MM.1S (cell line): ENCODE data around the gene PIAS2.
"Not testable (repeated sequence)": the region's sequence is repeated elsewhere in the genome, so short reads cannot be mapped to it uniquely, and the experiment has no call there.

Experiments
- CTCF ChIP-seq: fragments of 300-600 bp; sonication (generic); IDR thresholded peaks from 2 replicates; pipeline ENCODE4 v1.5.1; 2016; ENCODE audit warnings: antibody characterized with exemption, low read length, mixed read lengths
- EZH2phosphoT487 ChIP-seq: fragments of 300-600 bp; sonication (generic); IDR thresholded peaks from 2 replicates; pipeline ENCODE4 v1.6.1; 2018; ENCODE audit warnings: antibody characterized with exemption, low read length

- not testable (repeated sequence) for TF ChIP-seq CTCF, EZH2phosphoT487
Measured at GRCh38 chr18:46795945-46796344, 121.4 kb downstream of the PIAS2 start.
